CD1c-positive myeloid dendritic cell (primary cell): ENCODE results near the gene DXO.
A peak's percentile ranks its signal among the peaks of the same experiment; 100 is the strongest.
"Not testable (repeated sequence)": the region's sequence is repeated elsewhere in the genome, so short reads cannot be mapped to it uniquely, and the experiment has no call there.

ENCODE experiments used
- DNase-seq: peaks from one replicate; pipeline ENCODE4 v3.0.0-alpha.2; 2016; ENCODE audit errors: extremely low spot score

Gene DXO

DNA sequence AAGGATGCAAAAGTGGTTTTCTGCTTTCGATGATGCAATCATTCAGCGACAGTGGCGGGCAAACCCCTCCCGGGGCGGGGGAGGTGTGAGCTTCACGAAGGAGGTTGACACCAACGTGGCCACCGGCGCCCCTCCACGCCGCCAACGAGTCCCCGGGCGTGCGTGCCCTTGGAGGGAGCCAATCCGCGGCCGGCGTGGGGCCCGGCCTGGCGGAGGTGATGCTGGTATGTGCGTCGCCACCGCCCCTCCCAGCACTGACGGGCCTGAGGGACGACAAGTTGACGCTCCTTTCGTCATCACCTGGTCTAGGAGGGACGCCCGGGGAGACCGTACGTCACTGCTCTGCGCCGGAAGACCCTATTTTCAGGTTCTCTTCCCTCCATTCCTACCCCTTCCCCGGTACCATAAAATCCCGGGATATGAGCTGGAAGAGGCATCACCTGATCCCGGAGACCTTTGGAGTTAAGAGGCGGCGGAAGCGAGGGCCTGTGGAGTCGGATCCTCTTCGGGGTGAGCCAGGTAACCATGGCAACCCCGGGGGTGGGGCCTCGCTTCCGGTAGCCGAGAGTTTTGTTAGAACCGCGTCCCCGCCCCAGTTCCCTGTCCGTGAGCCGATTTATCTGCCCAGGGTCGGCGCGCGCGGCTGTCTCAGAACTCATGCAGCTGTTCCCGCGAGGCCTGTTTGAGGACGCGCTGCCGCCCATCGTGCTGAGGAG is at the start of gene DXO:
TSS of gene DXO (minus strand) at position 146 of the 716 bp plus-strand sequence. CDS start 463 bp downstream, outside the sequence.
- DNase-seq: peak; percentile 98

DNA sequence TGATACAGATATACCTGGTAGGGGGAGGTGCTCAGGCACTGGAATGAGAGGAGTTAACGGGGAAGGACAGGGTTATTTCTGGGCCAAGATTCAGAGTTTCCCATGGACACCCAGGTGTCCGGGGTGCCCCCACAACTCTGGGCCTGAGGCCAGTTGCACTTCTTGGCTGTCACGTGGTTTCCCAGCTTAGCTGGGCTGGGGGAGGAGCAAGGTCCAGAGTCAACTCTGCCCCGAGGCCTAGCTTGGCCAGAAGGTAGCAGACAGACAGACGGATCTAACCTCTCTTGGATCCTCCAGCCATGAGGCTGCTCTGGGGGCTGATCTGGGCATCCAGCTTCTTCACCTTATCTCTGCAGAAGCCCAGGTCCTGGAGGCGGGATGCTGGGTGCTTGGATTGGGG is 42.6 kb upstream of the DXO start, which contains the start of gene C4B:
TSS of gene C4B (plus strand) at position 249 of the 400 bp plus-strand sequence. CDS start at position 300, 51 bp downstream.
- not testable (repeated sequence) for DNase-seq

DNA sequence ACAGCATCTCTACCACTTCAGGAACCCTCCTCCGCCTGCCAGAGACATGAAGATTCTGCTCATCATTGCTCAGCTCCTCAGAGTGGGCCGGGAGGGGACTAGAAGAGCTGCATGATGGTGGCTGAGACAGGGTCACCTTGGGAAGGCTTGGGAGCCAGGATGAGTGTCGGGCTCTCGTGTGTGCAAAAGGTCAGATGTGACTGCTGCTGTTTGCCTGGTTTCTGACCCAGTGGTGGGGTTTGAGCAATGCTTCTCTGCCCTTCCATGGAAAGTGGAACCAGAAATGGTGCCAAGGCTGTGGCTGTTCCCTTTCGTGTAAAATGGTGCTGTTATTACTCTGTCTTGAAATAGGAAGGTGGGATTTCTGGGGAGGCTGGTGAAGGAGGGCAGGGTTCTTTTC is 41.8 kb upstream of the DXO start:
- not testable (repeated sequence) for DNase-seq

DNA sequence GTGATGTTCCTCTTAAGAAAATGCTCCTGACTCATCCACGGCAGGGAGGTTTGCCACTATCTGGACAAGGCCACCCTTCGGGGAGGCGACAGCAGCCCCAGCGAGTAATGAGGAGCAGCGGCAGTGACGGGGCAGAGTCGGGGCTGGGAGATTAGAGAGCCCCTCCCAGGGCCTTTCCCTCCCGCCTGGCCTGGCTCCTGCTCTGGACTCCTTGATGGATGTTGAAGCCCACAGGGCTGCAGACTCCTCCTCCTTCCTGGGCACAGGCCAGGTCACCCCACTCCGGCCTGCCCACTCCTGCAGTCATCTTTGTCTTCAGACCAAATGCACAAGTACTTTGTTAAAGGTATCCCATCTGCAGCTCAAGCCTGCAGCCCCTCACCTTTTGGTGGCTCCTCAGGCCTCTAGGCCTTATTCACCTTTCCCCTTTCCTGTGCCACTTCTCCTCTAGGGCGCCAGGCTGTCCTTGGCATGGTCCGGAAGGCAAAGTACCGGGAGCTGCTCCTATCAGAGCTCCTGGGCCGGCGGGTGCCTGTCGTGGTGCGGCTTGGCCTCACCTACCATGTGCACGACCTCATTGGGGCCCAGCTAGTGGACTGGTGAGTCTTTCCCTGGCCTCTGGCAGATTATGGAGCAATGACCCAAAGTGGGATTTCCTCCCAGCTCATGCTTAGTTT is 41.1 kb upstream of the DXO start:
- DNase-seq: not testable (repeated sequence)

DNA sequence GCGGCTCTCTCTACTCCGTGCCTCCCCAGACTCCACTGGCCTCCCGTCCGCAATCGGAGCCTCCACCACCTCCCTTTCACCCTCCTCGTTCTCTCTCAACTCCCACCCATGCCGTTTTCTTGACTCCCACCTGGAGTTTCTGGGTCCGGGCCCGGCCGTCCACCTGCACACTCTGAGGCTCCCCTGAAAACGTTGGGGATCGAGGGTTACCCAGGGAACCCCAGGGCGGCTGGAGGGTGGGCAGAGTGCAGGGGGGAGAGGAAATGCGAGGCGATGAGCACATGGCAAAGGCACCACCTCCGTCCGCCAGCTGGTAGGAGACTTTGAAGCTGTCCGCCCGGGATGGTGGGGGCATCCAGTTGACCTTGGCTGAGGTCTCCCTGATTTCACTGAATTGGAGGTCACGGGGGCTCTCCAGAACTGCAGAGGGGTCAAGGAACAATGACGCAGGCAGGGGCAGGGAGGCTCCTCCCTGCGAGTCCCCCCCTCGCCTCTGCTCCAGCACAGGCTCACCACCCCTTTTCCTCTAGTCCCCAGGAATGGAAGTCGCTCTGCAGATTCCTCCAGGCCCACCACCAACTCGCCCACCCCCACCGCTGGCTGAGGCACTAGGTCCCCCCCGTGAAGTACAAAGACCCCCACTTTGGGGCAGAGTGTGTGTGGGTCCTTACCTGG is 39.1 kb upstream of the DXO start:
- not testable (repeated sequence) for DNase-seq

DNA sequence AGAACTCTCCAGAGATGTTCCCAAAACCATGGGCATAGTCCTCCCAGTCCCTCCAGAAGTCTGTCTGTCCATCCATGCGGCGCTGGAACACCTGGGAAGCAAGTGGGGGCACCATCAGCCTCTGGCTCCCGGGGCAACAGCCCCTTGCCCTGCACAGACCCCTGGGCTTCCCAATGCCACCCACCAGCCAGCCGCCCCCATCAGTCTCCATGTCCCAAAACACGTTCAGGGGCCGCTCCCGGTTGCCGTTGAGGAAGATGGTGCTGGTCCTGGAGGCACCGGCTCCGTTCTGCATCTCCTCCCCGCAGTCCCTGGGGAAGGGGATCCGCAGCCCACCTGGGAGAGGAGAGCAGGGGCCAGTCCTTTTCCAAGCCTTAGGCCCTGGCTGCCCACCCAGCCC is 37.6 kb upstream of the DXO start:
- DNase-seq: not testable (repeated sequence)

DNA sequence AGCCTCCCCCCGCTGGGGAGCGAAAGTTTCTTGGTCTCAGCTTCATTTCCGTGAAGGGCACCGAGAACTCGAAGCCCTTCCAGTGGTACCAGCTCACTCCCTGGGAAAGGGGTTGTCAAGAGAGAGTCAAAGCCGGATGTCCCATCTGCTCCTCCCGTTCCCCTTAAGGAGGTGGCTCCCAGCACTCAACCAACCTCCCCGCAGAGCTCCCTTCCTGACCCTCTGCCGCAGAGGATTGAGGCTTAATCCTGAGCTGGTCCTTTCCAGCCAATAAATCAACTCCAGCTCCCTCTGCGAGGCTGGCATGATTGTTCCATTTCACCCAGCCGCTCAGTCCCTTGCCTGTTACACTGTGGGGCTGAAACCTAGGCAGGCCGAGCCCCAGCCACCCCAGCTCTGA is 36.7 kb upstream of the DXO start:
- not testable (repeated sequence) for DNase-seq

DNA sequence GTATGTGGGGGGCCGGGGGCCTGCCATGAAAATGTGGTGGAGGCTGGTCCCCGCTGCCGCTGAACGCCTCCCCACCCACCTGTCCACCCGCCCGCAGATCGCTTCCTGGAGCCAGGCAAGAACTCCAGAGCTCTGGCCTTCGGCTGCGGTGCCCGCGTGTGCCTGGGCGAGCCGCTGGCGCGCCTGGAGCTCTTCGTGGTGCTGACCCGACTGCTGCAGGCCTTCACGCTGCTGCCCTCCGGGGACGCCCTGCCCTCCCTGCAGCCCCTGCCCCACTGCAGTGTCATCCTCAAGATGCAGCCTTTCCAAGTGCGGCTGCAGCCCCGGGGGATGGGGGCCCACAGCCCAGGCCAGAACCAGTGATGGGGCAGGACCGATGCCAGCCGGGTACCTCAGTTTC is 36.1 kb upstream of the DXO start:
- DNase-seq: not testable (repeated sequence)

DNA sequence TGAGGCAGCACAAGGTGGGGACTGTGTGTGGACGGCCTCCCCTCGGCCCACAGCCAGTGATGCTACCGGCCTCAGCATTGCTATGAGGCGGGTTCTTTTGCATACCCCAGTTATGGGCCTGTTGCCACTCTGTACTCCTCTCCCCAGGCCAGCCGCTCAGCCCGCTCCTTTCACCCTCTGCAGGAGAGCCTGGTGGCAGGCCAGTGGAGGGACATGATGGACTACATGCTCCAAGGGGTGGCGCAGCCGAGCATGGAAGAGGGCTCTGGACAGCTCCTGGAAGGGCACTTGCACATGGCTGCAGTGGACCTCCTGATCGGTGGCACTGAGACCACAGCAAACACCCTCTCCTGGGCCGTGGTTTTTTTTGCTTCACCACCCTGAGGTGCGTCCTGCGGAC is 35.1 kb upstream of the DXO start:
- not testable (repeated sequence) for DNase-seq

DNA sequence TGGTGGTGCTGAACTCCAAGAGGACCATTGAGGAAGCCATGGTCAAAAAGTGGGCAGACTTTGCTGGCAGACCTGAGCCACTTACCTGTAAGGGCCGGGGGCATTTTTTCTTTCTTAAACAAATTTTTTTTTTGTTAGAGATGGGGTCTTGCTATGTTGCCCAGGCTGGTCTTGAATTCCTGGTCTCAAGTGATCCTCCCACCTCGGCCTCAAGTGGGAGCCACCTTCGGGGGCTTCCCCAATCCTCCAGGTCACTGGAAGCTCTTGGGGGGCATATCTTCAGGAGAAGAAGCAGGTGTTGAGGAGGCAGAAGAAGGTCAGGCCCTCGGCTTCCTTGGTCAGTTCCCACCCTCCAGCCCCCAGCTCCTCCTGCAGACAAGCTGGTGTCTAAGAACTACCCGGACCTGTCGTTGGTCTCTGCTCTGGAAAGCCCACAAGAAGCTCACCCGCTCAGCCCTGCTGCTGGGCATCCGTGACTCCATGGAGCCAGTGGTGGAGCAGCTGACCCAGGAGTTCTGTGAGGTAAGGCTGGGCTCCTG is 34.1 kb upstream of the DXO start:
- DNase-seq: not testable (repeated sequence)

DNA sequence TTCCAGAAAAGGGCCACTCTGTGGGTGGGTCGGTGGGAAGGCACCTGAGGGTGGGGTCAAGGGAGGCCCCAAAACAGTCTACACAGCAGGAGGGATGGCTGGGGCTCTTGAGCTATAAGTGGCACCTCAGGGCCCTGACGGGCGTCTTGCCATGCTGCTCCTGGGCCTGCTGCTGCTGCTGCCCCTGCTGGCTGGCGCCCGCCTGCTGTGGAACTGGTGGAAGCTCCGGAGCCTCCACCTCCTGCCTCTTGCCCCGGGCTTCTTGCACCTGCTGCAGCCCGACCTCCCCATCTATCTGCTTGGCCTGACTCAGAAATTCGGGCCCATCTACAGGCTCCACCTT is 33.6 kb upstream of the DXO start:
- not testable (repeated sequence) for DNase-seq

DNA sequence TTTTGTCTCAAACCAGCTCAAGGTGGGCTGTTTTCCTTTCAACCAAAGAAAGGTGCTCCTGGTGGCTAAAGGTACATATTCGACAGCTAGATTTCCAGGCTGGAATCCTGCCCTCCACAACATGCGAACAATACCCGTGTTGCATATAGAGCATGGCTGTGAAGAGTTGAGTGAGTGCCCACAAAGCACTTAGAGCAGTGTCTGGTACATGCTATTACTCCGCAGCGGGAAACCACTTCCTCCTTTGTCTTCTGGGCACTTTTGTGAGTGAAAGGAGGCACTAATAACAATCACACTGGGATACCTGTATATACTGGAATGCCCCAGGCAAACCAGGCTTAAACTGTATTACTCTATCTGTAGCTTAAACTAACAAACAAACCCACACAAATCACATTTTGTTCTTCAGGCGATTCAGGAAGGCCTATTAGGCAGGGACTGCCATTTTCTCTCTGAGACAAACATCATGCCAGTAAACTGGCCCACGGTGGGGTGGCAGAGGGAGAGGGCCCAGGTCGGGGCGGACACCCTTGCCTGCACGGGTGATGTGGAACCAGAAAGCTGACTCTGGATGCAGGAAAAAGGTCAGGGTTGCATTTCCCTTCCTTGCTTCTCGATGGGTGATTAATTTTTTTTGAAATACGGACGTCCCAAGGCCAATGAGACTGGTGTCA is 33.1 kb upstream of the DXO start:
- not testable (repeated sequence) for DNase-seq

DNA sequence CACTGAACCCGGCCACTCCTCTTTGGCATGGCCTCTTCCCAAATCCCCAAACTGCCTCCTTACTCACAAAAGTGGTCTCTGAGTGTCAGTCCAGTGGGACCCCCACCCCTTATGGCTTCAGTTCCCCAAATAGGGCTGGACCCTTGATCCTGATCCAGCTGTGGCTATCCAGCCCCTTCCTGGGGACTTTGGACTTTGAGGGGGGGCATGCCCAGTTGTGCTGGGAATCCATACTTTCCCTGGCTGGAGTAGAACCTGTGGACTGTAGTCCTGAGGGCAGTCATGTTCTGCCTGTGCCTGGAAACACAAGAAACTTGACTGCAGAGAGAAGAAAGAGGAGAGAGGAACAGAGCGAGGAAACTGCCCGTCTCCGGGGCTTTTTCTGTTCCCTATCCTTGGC is 32.5 kb upstream of the DXO start:
- DNase-seq: not testable (repeated sequence)

DNA sequence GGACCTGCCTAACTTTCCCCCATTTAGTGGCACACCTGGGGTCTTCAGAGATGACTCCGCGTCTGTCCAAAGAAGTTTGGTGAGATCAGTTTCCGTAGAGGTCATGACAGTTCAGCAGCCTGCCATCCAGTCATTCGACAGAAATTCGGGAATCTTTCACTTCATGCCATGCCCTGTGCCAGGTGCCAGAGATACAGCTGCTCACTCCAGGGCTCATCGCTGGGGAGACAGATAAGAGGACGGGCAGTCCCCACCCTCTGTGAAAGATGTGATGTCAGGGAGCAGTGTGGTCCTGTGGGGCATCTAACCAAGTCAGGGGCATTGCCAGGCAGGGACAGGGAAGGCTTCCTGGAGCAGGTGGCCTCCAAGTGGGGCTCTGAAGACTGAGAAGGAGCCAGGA is 31.4 kb upstream of the DXO start:
- not testable (repeated sequence) for DNase-seq

DNA sequence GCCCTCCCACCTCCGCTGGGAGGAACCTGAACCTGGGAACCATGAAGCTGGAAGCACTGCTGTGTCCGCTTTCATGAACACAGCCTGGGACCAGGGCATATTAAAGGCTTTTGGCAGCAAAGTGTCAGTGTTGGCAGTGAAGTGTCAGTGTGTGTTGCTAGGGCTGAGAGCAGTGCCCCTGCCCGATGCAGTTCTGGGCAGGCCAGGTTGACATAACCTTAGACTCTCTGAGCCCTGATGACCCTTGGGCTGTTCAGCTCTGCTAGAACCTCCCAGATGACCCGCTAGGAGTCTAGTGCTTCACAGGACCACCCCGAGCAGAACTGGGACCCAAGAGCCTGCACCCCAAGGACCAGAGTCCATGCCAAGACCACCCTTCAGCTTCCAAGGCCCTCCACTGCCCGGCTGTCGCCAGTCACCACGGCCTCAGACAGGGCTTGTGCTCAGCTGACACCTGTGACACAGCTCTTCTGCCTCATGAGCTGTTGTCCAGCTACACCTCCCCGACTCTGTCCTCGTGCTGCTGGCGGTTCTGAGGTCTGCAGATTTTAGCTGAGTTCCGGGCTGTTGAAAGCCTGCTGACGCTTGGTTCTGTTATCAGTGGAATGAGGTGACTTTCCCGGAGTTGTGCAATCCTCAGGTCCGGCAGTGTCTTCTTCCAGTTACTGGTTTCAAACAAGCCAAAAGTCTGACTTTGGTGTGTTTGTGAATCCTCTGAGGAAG is 30.8 kb upstream of the DXO start:
- not testable (repeated sequence) for DNase-seq

DNA sequence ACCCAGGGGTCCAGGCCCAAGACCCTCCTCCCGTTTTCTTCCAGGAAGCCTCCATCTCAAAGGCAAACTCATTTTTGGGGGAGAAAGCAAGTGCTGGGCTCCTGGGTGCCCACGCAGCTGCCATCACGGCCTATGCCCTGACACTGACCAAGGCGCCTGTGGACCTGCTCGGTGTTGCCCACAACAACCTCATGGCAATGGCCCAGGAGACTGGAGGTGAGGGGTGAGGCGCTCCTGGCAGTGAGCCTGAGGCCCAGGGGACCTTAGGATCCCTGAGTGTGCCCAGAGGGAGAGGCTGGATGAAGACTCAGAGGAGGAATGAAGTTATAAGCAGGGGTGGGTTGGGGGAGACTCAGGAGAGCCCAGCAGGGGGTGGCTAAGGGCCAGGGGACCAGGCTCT is 24.4 kb upstream of the DXO start:
- not testable (repeated sequence) for DNase-seq

DNA sequence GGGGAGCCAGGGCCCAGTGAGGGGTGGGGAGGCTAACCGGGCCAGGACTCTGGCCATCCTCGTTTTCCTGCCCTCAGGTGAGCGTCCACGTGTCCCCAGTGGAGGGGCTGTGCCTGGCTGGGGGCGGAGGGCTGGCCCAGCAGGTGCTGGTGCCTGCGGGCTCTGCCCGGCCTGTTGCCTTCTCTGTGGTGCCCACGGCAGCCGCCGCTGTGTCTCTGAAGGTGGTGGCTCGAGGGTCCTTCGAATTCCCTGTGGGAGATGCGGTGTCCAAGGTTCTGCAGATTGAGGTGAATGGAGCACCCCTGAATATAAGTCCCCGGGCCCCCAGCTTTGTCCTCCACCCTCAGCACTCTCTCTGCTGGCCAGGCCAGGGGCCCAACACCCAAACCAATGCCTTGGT is 22.5 kb upstream of the DXO start:
- not testable (repeated sequence) for DNase-seq

DNA sequence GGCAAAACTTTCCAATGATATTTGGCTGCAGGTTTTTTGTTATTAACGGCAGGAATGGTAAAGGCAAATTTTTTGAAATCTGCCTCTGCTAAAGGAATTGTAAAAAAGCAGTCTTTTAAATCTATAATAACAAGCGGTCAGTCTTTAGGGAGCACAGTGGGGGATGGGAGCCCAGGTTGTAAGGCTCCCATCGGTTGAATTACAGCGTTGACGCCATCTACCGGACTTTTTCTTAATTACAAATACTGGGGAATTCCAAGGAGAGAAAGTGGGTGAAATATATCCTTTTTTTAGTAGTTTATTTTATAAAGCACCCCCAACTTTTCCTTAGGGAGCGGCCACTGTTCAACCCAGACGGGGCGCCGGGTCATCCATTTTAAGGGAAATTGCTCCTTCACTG is 17.4 kb upstream of the DXO start:
- not testable (repeated sequence) for DNase-seq

DNA sequence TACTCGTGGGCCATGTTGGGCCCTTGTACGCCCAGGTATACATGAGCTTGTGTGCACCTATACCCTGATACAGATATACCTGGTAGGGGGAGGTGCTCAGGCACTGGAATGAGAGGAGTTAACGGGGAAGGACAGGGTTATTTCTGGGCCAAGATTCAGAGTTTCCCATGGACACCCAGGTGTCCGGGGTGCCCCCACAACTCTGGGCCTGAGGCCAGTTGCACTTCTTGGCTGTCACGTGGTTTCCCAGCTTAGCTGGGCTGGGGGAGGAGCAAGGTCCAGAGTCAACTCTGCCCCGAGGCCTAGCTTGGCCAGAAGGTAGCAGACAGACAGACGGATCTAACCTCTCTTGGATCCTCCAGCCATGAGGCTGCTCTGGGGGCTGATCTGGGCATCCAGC is 9.8 kb upstream of the DXO start, which contains the start of gene C4A:
TSS of gene C4A (plus strand) at position 314 of the 400 bp plus-strand sequence. CDS start at position 365, 51 bp downstream.
- DNase-seq: not testable (repeated sequence)

DNA sequence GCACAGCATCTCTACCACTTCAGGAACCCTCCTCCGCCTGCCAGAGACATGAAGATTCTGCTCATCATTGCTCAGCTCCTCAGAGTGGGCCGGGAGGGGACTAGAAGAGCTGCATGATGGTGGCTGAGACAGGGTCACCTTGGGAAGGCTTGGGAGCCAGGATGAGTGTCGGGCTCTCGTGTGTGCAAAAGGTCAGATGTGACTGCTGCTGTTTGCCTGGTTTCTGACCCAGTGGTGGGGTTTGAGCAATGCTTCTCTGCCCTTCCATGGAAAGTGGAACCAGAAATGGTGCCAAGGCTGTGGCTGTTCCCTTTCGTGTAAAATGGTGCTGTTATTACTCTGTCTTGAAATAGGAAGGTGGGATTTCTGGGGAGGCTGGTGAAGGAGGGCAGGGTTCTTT is 9.1 kb upstream of the DXO start:
- not testable (repeated sequence) for DNase-seq
